ENCODE measurements around the gene HTR4. TPM values are rescaled to one million over a fixed set of nuclear protein-coding genes. Genes with fewer than 3 reads are reported as not detected.

The HTR4 gene
- total RNA-seq, 1 donor from 2014 or later: not detected

GRCh38 chr5:148574167-148574566 lies 80.2 kb downstream of the HTR4 start:
- H3K4me1 Mint-ChIP-seq (ENCODE audit: low read depth): no peaks in the 10 kb centered on the region
- DNase-seq (ENCODE audit: low spot score): no peak
- no peak overlapping the region for H3K4me3 Mint-ChIP-seq (ENCODE audit: low read depth)
- no peak overlapping the region for H3K27ac Mint-ChIP-seq
- no peaks in the 10 kb centered on the region for H3K9me3 Mint-ChIP-seq
- no peaks in the 10 kb centered on the region for H3K36me3 Mint-ChIP-seq (ENCODE audit: low read depth)
- intact Hi-C loops (cut with micrococcal nuclease): no loop called here
- peaks cover 24% of the 10 kb centered on the region for H3K27me3 Mint-ChIP-seq (ENCODE audit: low read depth)

GRCh38 chr5:148573374-148573773 lies 81.0 kb downstream of the HTR4 start:
- Mint-ChIP-seq H3K4me1 (ENCODE audit: low read depth) (no peaks in the 10 kb centered on the region), H3K27ac (no peak overlapping the region), H3K36me3 (ENCODE audit: low read depth) (no peaks in the 10 kb centered on the region), H3K4me3 (ENCODE audit: low read depth) (no peak overlapping the region), H3K9me3 (no peaks in the 10 kb centered on the region), H3K27me3 (ENCODE audit: low read depth) (peaks cover 27% of the 10 kb centered on the region)
- DNase-seq (ENCODE audit: low spot score): no peak
- intact Hi-C loops (cut with micrococcal nuclease): no loop called here

DNA sequence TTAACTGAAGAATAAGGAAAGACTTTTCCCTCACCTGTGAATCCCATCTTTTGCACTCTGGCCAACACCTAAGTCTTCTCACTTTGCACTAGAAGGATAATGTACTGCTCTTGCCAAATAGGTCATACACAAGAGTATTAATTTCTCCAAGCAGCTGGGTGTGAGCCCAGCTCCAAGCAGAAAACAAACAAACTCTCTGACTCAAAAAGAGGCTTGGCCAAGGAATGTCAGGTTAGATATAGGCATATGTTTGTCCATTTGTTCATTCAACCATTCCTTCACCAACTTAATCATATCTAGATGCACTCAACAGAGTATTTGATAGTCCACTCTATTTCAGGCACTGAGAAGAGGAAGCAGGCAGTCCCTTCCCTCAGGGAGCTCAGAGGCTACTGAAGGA lies 84.4 kb downstream of the HTR4 start:
- DNase-seq (ENCODE audit: low spot score): no peak
- intact Hi-C loops (cut with micrococcal nuclease): no loop called here
- no peaks in the 10 kb centered on the region for H3K36me3 Mint-ChIP-seq (ENCODE audit: low read depth)
- H3K9me3 Mint-ChIP-seq: no peaks in the 10 kb centered on the region
- H3K4me1 Mint-ChIP-seq (ENCODE audit: low read depth): no peaks in the 10 kb centered on the region
- no peak overlapping the region for H3K27ac Mint-ChIP-seq
- H3K4me3 Mint-ChIP-seq (ENCODE audit: low read depth): no peak overlapping the region
- peaks cover 29% of the 10 kb centered on the region for H3K27me3 Mint-ChIP-seq (ENCODE audit: low read depth)

GRCh38 chr5:148565148-148565547 lies 89.2 kb downstream of the HTR4 start:
- intact Hi-C loops (cut with micrococcal nuclease): no loop called here
- Mint-ChIP-seq H3K9me3 (no peaks in the 10 kb centered on the region), H3K4me1 (ENCODE audit: low read depth) (no peaks in the 10 kb centered on the region), H3K27ac (no peak overlapping the region), H3K36me3 (ENCODE audit: low read depth) (no peaks in the 10 kb centered on the region), H3K27me3 (ENCODE audit: low read depth) (peaks cover 21% of the 10 kb centered on the region), H3K4me3 (ENCODE audit: low read depth) (no peak overlapping the region)
- no peak for DNase-seq (ENCODE audit: low spot score)

- peaks cover 16% of the 10 kb centered on the region for H3K27me3 Mint-ChIP-seq (ENCODE audit: low read depth)
- no peak overlapping the region for H3K27ac Mint-ChIP-seq
- H3K4me1 Mint-ChIP-seq (ENCODE audit: low read depth): no peaks in the 10 kb centered on the region
- no peak overlapping the region for H3K4me3 Mint-ChIP-seq (ENCODE audit: low read depth)
- no peaks in the 10 kb centered on the region for H3K36me3 Mint-ChIP-seq (ENCODE audit: low read depth)
- DNase-seq (ENCODE audit: low spot score): no peak
- intact Hi-C loops (cut with micrococcal nuclease): no loop called here
- H3K9me3 Mint-ChIP-seq: no peaks in the 10 kb centered on the region
Measured at GRCh38 chr5:148563021-148563420, 91.3 kb downstream of the HTR4 start.

GRCh38 chr5:148561801-148562311 lies 92.5 kb downstream of the HTR4 start:
- intact Hi-C loops (cut with micrococcal nuclease): no loop called here
- no peak for DNase-seq (ENCODE audit: low spot score)
- H3K27ac Mint-ChIP-seq: no peak overlapping the region
- H3K27me3 Mint-ChIP-seq (ENCODE audit: low read depth): peaks cover 10% of the 10 kb centered on the region
- no peak overlapping the region for H3K4me3 Mint-ChIP-seq (ENCODE audit: low read depth)
- no peaks in the 10 kb centered on the region for H3K4me1 Mint-ChIP-seq (ENCODE audit: low read depth)
- no peaks in the 10 kb centered on the region for H3K36me3 Mint-ChIP-seq (ENCODE audit: low read depth)
- no peaks in the 10 kb centered on the region for H3K9me3 Mint-ChIP-seq

- no peak for DNase-seq (ENCODE audit: low spot score)
- Mint-ChIP-seq H3K36me3 (ENCODE audit: low read depth) (no peaks in the 10 kb centered on the region), H3K27ac (no peak overlapping the region), H3K4me3 (ENCODE audit: low read depth) (no peak overlapping the region), H3K9me3 (no peaks in the 10 kb centered on the region), H3K27me3 (ENCODE audit: low read depth) (peaks cover 8% of the 10 kb centered on the region), H3K4me1 (ENCODE audit: low read depth) (no peaks in the 10 kb centered on the region)
- intact Hi-C loops (cut with micrococcal nuclease): no loop called here
Measured at GRCh38 chr5:148559461-148559860, 94.9 kb downstream of the HTR4 start.

DNA sequence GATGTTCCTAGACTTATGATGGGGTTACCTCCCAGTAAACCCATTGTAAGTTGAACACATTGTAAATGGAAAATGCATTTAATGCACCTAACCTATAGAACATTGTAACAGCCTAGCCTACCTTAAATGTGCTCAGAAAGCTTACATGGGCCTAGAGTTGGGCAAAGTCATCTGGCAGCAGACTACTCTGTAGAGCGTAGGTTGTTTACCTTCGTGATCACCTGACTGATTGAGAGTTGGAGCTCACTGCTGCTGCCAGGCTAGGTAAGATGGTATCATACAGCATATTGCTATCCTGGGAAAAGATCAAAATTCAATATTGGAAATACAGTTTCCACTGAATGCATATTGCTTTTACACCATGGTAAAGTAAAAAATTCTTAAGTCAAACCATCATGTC lies 95.4 kb downstream of the HTR4 start:
- Mint-ChIP-seq H3K27ac (no peak overlapping the region), H3K36me3 (ENCODE audit: low read depth) (no peaks in the 10 kb centered on the region), H3K9me3 (no peaks in the 10 kb centered on the region), H3K4me1 (ENCODE audit: low read depth) (no peaks in the 10 kb centered on the region), H3K4me3 (ENCODE audit: low read depth) (no peak overlapping the region), H3K27me3 (ENCODE audit: low read depth) (peaks cover 5% of the 10 kb centered on the region)
- DNase-seq (ENCODE audit: low spot score): no peak
- intact Hi-C loops (cut with micrococcal nuclease): no loop called here

- Mint-ChIP-seq H3K27me3 (ENCODE audit: low read depth) (peaks cover 3% of the 10 kb centered on the region), H3K36me3 (ENCODE audit: low read depth) (no peaks in the 10 kb centered on the region), H3K27ac (no peak overlapping the region), H3K4me3 (ENCODE audit: low read depth) (no peak overlapping the region), H3K4me1 (ENCODE audit: low read depth) (no peaks in the 10 kb centered on the region), H3K9me3 (no peaks in the 10 kb centered on the region)
- intact Hi-C loops (cut with micrococcal nuclease): no loop called here
- no peak for DNase-seq (ENCODE audit: low spot score)
Measured at GRCh38 chr5:148556835-148557234, 97.5 kb downstream of the HTR4 start.

DNA sequence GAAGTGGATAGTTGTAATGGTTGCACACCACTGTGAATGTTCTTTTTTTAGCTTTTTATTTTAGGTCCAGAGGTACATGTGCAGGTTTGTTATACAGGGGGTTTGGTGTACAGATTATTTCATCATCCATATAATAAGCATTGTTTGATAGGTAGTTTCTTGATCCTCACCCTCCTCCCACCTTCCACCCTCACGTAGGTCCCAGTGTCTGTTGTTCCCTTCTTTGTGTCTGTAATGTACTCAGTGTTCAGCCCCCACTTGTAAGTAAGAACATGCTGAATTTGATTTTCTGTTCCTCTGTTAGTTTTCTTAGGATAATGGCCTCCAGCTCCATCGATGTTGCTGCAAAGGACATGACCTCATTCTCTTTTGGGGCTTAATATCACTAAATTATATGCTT lies 99.7 kb downstream of the HTR4 start:
- intact Hi-C loops (cut with micrococcal nuclease): no loop called here
- H3K36me3 Mint-ChIP-seq (ENCODE audit: low read depth): no peaks in the 10 kb centered on the region
- no peak overlapping the region for H3K4me3 Mint-ChIP-seq (ENCODE audit: low read depth)
- H3K9me3 Mint-ChIP-seq: no peaks in the 10 kb centered on the region
- no peak for DNase-seq (ENCODE audit: low spot score)
- no peaks in the 10 kb centered on the region for H3K4me1 Mint-ChIP-seq (ENCODE audit: low read depth)
- H3K27me3 Mint-ChIP-seq (ENCODE audit: low read depth): peaks cover 3% of the 10 kb centered on the region
- no peak overlapping the region for H3K27ac Mint-ChIP-seq

GRCh38 chr5:148543727-148544126 lies 110.6 kb downstream of the HTR4 start:
- H3K27ac Mint-ChIP-seq: no peak overlapping the region
- H3K27me3 Mint-ChIP-seq (ENCODE audit: low read depth): peaks cover 17% of the 10 kb centered on the region
- H3K9me3 Mint-ChIP-seq: peaks cover 4% of the 10 kb centered on the region
- intact Hi-C loops (cut with micrococcal nuclease): no loop called here
- H3K4me1 Mint-ChIP-seq (ENCODE audit: low read depth): no peaks in the 10 kb centered on the region
- no peaks in the 10 kb centered on the region for H3K36me3 Mint-ChIP-seq (ENCODE audit: low read depth)
- H3K4me3 Mint-ChIP-seq (ENCODE audit: low read depth): no peak overlapping the region
- DNase-seq (ENCODE audit: low spot score): no peak

DNA sequence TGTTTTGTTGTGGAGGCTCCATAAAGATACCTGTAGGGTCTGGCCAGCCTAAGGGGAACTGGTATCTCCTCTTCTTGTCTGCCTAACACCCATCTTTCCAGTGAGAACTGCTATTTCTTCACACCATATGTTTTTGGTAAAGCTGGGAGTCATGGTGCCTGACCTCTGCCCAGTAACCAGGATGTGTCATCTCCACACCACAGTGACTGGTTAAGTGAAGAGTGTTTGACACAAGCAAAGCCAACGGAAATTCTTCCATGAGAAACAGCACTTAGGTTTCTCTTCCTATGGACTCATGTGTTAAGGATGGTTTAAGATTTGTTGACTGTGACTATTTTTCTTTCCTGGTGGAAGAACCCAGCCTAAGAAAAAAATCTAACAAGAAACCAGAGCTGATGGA lies 111.5 kb downstream of the HTR4 start:
- no peak overlapping the region for H3K4me3 Mint-ChIP-seq (ENCODE audit: low read depth)
- no peak for DNase-seq (ENCODE audit: low spot score)

GRCh38 chr5:148541054-148541835 lies 113.1 kb downstream of the HTR4 start:
- intact Hi-C loops (cut with micrococcal nuclease): no loop called here

More for the DNA sequence above, 111.5 kb downstream of the HTR4 start:
- intact Hi-C loops (cut with micrococcal nuclease): no loop called here
- Mint-ChIP-seq H3K4me1 (ENCODE audit: low read depth) (no peaks in the 10 kb centered on the region), H3K36me3 (ENCODE audit: low read depth) (no peaks in the 10 kb centered on the region), H3K9me3 (peaks cover 4% of the 10 kb centered on the region), H3K27ac (no peak overlapping the region), H3K27me3 (ENCODE audit: low read depth) (peaks cover 15% of the 10 kb centered on the region)

More at GRCh38 chr5:148541054-148541835, 113.1 kb downstream of the HTR4 start:
- Mint-ChIP-seq H3K27ac (no peak overlapping the region), H3K4me1 (ENCODE audit: low read depth) (no peaks in the 10 kb centered on the region), H3K9me3 (peaks cover 4% of the 10 kb centered on the region), H3K4me3 (ENCODE audit: low read depth) (no peak overlapping the region), H3K36me3 (ENCODE audit: low read depth) (no peaks in the 10 kb centered on the region), H3K27me3 (ENCODE audit: low read depth) (peaks cover 13% of the 10 kb centered on the region)
- no peak for DNase-seq (ENCODE audit: low spot score)
